HepG2 (cell line): ENCODE data around the gene NAV2. TPM values are rescaled to one million over a fixed set of nuclear protein-coding genes. Genes with fewer than 3 reads are reported as not detected.

ENCODE experiments used
- ATAC-seq: fragments of 200-7000 bp; cut with Tn5 transposase; 3 replicates; pipeline ENCODE4 v1.9.1; 2020; ENCODE audit warnings: mild to moderate bottlenecking, moderate library complexity
- BruUV-seq: library from RNA; stranded (reverse); fragments of 400-500 nt; replicated peaks from 2 replicates; lab custom pipeline; 2021; lab: Mats Ljungman, UMichigan
- CTCF ChIA-PET: fragments of 300-600 bp; formaldehyde crosslinking; extraction: SDS; loops from one replicate; lab custom pipeline; 2021; ENCODE audit warnings: low total read pairs, inconsistent platforms, low intra/inter-chr PET ratio; lab: Yijun Ruan, JAX
- POLR2A ChIA-PET: fragments of 350-600 bp; sonication (Branson Sonifier 250); formaldehyde crosslinking; loops from one replicate; lab custom pipeline; 2020; ENCODE audit warnings: antibody characterized with exemption, inconsistent platforms; lab: Yijun Ruan, JAX
- DNase-seq: peaks from one replicate; pipeline ENCODE4 v3.0.0-alpha.2; 2015; ENCODE audit warnings: low spot score
- FAIRE-seq: peaks from 3 replicates; lab custom pipeline; 2011; peaks lifted over from hg19 to GRCh38; lab: Jason Lieb, UNC
- H2AFZ ChIP-seq: one replicate; pipeline ENCODE4 v1.6.1; 2011; ENCODE audit warnings: low read length, inconsistent platforms
- H3K27ac ChIP-seq: fragments of 300-600 bp; 3 replicates; pipeline ENCODE4 v1.8.0; 2011; ENCODE audit warnings: mixed run types, mild to moderate bottlenecking, mixed read lengths, low read length, inconsistent platforms; ENCODE audit not compliant: insufficient read depth; ENCODE audit errors: extremely low read length
- H3K27me3 ChIP-seq, 2 experiments: fragments of 200-600 bp in 1 of 2; 2 replicates in 1 of 2; 3 replicates in 1 of 2; pipeline versions ENCODE4 v1.6.0 to v1.8.0; 2011; ENCODE audit warnings: low read length in 2 of 2, mild to moderate bottlenecking in 2 of 2, moderate library complexity in 2 of 2, inconsistent platforms in 1 of 2; ENCODE audit not compliant: insufficient read depth in 2 of 2, control insufficient read depth in 1 of 2
- H3K36me3 ChIP-seq, 2 experiments: fragments of 200-600 bp in 1 of 2; replicated peaks in 1 of 2; 2 replicates in 1 of 2; 3 replicates in 1 of 2; pipeline versions ENCODE4 v1.5.1 to v1.8.0; 2011; ENCODE audit warnings: low read length in 2 of 2, inconsistent platforms in 1 of 2; ENCODE audit not compliant: insufficient read depth in 2 of 2, control insufficient read depth in 1 of 2
- H3K4me1 ChIP-seq: 2 replicates; pipeline ENCODE4 v1.5.1; 2012; ENCODE audit warnings: low read length, inconsistent platforms; ENCODE audit not compliant: insufficient read depth
- H3K4me2 ChIP-seq: 2 replicates; pipeline ENCODE4 v1.6.0; 2011; ENCODE audit warnings: low read depth, low read length, inconsistent platforms
- H3K4me3 ChIP-seq, 3 experiments: fragments of 200-600 bp in 1 of 3; sonication (generic), shearing (Covaris generic) in 1 of 3; replicated peaks in 1 of 3; 2 replicates each; pipeline ENCODE4 v1.5.1; 2011 to 2016; ENCODE audit warnings: low read length in 3 of 3, inconsistent platforms in 2 of 3, low read depth in 2 of 3, mild to moderate bottlenecking in 2 of 3, control low read depth in 1 of 3, mixed read lengths in 1 of 3; ENCODE audit not compliant: insufficient read depth in 1 of 3
- H3K79me2 ChIP-seq: one replicate; pipeline ENCODE4 v1.6.1; 2011; ENCODE audit warnings: low read length, inconsistent platforms; ENCODE audit not compliant: insufficient read depth
- H3K9ac ChIP-seq: 2 replicates; pipeline ENCODE4 v1.6.0; 2011; ENCODE audit warnings: mild to moderate bottlenecking, low read depth, low read length, inconsistent platforms; ENCODE audit not compliant: insufficient read depth
- H3K9me3 ChIP-seq: 2 replicates; pipeline ENCODE4 v1.5.1; 2012; ENCODE audit warnings: mild to moderate bottlenecking, low read length
- H4K20me1 ChIP-seq: 2 replicates; pipeline ENCODE4 v1.6.0; 2011; ENCODE audit warnings: inconsistent platforms, mild to moderate bottlenecking, low read length, moderate library complexity; ENCODE audit not compliant: insufficient read depth
- GABPB1 ChIP-seq: IDR thresholded peaks from 2 replicates; pipeline ENCODE4 v1.6.1; 2016; ENCODE audit warnings: mild to moderate bottlenecking, missing genetic modification reagents, moderate library complexity, missing compliant biosample characterization
- RARG ChIP-seq: sonication (generic); formaldehyde crosslinking; IDR thresholded peaks from 2 replicates; pipeline ENCODE4 v1.4.0; 2020; ENCODE audit warnings: low read depth, mild to moderate bottlenecking, missing genetic modification reagents
- SMARCE1 ChIP-seq: fragments of 450-650 bp; IDR thresholded peaks from 2 replicates; pipeline ENCODE4 v1.6.1; 2017; ENCODE audit warnings: borderline replicate concordance
- ZNF34 ChIP-seq: sonication (generic); formaldehyde crosslinking; IDR thresholded peaks from 2 replicates; pipeline ENCODE4 v1.4.0; 2020; ENCODE audit warnings: mild to moderate bottlenecking, missing genetic modification reagents, borderline replicate concordance
- ZNF737 ChIP-seq: sonication (generic); formaldehyde crosslinking; IDR thresholded peaks from 2 replicates; pipeline ENCODE4 v1.5.0; 2020; ENCODE audit warnings: missing genetic modification reagents, mild to moderate bottlenecking, borderline replicate concordance
- WGBS: methylation state at CpG from one replicate; pipeline ENCODE4 v1.1.6; 2017; ENCODE audit warnings: low lambda C conversion rate; 5-methylcytosine and 5-hydroxymethylcytosine counted together
- in situ Hi-C: cut with HindIII; loops from 2 replicates; pipeline ENCODE4 v1.10.0; 2017; ENCODE audit warnings: low pct_unique_long_range_greater_than_20kb; ENCODE audit not compliant: extremely low pct_ligation_motif_present
- intact Hi-C: fragments of 100-400 bp; cut with micrococcal nuclease; formaldehyde crosslinking; loops from one replicate; pipeline ENCODE4 v1.10.0; 2022; ENCODE audit not compliant: unreplicated experiment
- polyA plus RNA-seq, 8 experiments: library from polyadenylated mRNA; depleted of rRNA in 3 of 8; stranded (reverse) in 7 of 8; unstranded in 1 of 8; fragments of >200 nt; fragmentation: Illumina TruSeq in 4 of 8; extraction: Trizol in 4 of 8; gene quantifications; 2 replicates each; pipeline versions ENCODE4 v1.2.1 to v1.2.3, GENCODE V29; 2011 to 2016; ENCODE audit warnings: low read depth in 4 of 8, missing spikeins in 1 of 8, mixed read lengths in 1 of 8; ENCODE audit not compliant: insufficient read depth in 1 of 8
- total RNA-seq, 5 experiments: library from RNA; depleted of rRNA; stranded (reverse); fragments of >200 nt; fragmentation: Illumina TruSeq; extraction: Trizol; gene quantifications; 2 replicates each; pipeline ENCODE4 v1.2.3, GENCODE V29; 2016; ENCODE audit warnings: low read depth in 1 of 5
- TF ChIP-seq, protein P1 (sequence below): sonication (generic); formaldehyde crosslinking; IDR thresholded peaks from 2 replicates; pipeline ENCODE4 v1.5.0; 2020; ENCODE audit warnings: mild to moderate bottlenecking, missing genetic modification reagents, borderline replicate concordance

NAV2 gene
- total and polyA plus RNA-seq, 2 of the 13 experiments (the other 11 are each of a cell fraction or from before 2014, with no cell fraction given), result 9.3 to 34.6 TPM

DNA sequence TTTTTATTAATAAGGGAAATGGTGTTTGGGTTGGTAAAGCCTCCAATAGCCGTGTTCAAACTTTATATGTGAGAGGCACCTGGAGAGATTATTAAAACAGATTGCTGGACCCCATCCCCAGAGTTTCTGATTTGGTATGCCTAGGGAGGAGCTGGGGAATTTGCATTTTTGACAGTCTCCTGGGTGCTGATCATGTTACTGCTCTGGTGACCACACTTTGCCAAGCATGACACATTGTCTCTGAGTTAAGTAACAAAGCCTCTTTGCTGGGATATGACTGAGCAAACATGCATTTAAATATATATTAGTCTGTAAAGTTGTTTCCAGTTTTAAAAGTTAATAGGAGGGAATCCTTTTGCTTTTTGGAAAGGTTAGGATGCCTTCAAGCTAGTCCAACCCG lies 140.4 kb downstream of the NAV2 start:
- in situ Hi-C loops, result no loop called here
- Histone ChIP-seq H3K27me3 (peaks cover 2 to 11% of the 10 kb centered on the region in 2 experiments; a peak in 1 of 5 replicates), H3K36me3 (no peaks in the 10 kb centered on the region)
- FAIRE-seq, result no peak
- CTCF ChIA-PET, result no interaction called here
- TF ChIP-seq GABPB1 (CRISPR knock-in tag) (no peak), ZNF737 (CRISPR knock-in tag) (no peak), ZNF34 (CRISPR knock-in tag) (no peak), SMARCE1 (no peak), RARG (CRISPR knock-in tag) (no peak)
- TF ChIP-seq, protein P1, sequence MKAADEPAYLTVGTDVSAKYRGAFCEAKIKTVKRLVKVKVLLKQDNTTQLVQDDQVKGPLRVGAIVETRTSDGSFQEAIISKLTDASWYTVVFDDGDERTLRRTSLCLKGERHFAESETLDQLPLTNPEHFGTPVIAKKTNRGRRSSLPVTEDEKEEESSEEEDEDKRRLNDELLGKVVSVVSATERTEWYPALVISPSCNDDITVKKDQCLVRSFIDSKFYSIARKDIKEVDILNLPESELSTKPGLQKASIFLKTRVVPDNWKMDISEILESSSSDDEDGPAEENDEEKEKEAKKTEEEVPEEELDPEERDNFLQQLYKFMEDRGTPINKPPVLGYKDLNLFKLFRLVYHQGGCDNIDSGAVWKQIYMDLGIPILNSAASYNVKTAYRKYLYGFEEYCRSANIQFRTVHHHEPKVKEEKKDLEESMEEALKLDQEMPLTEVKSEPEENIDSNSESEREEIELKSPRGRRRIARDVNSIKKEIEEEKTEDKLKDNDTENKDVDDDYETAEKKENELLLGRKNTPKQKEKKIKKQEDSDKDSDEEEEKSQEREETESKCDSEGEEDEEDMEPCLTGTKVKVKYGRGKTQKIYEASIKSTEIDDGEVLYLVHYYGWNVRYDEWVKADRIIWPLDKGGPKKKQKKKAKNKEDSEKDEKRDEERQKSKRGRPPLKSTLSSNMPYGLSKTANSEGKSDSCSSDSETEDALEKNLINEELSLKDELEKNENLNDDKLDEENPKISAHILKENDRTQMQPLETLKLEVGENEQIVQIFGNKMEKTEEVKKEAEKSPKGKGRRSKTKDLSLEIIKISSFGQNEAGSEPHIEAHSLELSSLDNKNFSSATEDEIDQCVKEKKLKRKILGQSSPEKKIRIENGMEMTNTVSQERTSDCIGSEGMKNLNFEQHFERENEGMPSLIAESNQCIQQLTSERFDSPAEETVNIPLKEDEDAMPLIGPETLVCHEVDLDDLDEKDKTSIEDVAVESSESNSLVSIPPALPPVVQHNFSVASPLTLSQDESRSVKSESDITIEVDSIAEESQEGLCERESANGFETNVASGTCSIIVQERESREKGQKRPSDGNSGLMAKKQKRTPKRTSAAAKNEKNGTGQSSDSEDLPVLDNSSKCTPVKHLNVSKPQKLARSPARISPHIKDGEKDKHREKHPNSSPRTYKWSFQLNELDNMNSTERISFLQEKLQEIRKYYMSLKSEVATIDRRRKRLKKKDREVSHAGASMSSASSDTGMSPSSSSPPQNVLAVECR (CRISPR knock-in tag), result no peak
- TF ChIP-seq, all 625 proteins: peak for 0
- ATAC-seq (no peak), DNase-seq (no peak)
- H3K9me3 ChIP-seq, result no peaks in the 10 kb centered on the region
- H3K9ac ChIP-seq, result no peak overlapping the region
- POLR2A ChIA-PET, result no interaction called here
- intact Hi-C loops, result no loop called here
- H2AFZ ChIP-seq, result no peak overlapping the region
- BruUV-seq, result no TSS peak
- no peak overlapping the region for H3K27ac ChIP-seq
- no peak overlapping the region for H3K4me3 ChIP-seq
- no peaks in the 10 kb centered on the region for H3K79me2 ChIP-seq
- WGBS, result 2% methylated on average over 2 of the region's 2 CpGs
- H4K20me1 ChIP-seq, result no peaks in the 10 kb centered on the region
- H3K4me2 ChIP-seq, result no peak overlapping the region
- H3K4me1 ChIP-seq, result peaks cover 19% of the 10 kb centered on the region
